ENCODE data around the gene IPO11.

DNA sequence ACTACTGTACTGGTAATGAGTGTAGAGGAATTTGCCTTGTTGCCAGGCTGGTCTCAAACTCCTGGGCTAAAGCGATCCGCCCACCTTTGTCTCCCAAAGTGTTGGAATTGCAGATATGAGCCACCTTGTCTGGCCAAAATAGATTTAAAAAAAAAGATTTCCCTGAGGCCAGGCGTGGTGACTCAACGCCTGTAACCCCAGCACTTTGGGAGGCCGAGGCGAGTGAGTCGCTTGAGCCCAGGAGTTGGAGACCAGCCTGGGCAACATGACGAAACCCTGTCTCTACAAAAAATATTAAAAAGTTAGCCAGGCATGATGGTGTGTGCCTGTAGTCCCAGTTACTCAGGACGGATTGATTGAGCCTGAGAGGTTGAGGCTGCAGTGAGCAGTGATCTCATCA, 62.5 kb downstream of the IPO11 start:
- TF ChIP-seq, protein P1, sequence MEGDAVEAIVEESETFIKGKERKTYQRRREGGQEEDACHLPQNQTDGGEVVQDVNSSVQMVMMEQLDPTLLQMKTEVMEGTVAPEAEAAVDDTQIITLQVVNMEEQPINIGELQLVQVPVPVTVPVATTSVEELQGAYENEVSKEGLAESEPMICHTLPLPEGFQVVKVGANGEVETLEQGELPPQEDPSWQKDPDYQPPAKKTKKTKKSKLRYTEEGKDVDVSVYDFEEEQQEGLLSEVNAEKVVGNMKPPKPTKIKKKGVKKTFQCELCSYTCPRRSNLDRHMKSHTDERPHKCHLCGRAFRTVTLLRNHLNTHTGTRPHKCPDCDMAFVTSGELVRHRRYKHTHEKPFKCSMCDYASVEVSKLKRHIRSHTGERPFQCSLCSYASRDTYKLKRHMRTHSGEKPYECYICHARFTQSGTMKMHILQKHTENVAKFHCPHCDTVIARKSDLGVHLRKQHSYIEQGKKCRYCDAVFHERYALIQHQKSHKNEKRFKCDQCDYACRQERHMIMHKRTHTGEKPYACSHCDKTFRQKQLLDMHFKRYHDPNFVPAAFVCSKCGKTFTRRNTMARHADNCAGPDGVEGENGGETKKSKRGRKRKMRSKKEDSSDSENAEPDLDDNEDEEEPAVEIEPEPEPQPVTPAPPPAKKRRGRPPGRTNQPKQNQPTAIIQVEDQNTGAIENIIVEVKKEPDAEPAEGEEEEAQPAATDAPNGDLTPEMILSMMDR (conservative IDR thresholded peaks at IDR 0.05), result no peak
- no peak for TF ChIP-seq ZFX (IDR thresholded peaks at IDR 0.05)
